ENCODE results near the gene KAT8. TPM values are rescaled to one million over a fixed set of nuclear protein-coding genes. Genes with fewer than 3 reads are reported as not detected.
A peak's percentile ranks its signal among the peaks of the same experiment; 100 is the strongest.

KAT8 gene
- total and polyA plus RNA-seq, 2 of the 13 experiments (the other 11 are each of a cell fraction or from before 2014, with no cell fraction given): 79.0 to 84.2 TPM

DNA sequence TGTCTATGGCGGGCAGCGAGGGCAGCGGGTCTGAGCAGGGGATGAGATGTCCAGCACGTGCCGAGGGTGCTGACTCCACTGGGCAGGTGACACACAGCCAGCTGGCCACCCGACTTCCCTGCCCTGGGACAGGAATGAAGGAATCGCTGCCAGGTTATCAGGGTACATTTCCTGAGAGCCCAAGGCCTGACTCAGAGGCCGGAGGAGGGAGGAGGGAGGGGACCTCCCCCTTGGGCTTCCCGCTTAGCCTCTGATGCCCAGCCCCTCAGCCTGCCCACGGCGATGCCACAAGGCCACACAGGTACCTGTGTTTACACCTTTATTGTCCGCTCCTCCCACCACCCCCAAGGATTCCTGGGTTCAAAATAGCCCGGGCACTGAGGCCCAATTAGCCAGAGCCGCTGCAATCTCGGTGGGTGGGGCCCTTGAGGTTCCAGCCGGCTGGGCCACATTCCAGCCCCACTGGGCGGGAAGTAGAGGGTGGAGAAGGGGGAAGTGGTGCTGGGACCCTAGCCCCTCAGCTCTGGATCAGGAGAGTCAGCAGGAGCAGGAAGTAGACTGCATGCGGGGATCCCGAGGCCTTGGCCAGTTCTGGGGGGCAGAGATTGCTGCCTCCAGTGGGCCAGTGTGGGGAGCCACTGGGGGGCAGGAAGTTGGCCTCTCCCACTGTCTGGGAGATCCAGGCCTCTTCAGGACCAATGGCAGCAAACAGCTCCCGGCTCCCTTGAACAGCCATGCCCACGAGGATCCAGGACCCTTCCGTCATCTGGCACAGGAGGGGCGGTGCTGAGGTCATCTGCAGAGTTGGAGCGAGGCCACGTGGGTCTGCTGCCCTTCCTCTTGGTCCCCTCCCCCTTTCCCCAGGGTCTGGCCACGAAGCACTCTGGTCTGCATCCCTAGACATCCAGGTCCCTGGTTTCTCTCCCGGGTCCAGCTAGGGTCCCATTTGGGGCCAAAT is 21.4 kb downstream of the KAT8 start (continued):
- TF ChIP-seq, protein P1, sequence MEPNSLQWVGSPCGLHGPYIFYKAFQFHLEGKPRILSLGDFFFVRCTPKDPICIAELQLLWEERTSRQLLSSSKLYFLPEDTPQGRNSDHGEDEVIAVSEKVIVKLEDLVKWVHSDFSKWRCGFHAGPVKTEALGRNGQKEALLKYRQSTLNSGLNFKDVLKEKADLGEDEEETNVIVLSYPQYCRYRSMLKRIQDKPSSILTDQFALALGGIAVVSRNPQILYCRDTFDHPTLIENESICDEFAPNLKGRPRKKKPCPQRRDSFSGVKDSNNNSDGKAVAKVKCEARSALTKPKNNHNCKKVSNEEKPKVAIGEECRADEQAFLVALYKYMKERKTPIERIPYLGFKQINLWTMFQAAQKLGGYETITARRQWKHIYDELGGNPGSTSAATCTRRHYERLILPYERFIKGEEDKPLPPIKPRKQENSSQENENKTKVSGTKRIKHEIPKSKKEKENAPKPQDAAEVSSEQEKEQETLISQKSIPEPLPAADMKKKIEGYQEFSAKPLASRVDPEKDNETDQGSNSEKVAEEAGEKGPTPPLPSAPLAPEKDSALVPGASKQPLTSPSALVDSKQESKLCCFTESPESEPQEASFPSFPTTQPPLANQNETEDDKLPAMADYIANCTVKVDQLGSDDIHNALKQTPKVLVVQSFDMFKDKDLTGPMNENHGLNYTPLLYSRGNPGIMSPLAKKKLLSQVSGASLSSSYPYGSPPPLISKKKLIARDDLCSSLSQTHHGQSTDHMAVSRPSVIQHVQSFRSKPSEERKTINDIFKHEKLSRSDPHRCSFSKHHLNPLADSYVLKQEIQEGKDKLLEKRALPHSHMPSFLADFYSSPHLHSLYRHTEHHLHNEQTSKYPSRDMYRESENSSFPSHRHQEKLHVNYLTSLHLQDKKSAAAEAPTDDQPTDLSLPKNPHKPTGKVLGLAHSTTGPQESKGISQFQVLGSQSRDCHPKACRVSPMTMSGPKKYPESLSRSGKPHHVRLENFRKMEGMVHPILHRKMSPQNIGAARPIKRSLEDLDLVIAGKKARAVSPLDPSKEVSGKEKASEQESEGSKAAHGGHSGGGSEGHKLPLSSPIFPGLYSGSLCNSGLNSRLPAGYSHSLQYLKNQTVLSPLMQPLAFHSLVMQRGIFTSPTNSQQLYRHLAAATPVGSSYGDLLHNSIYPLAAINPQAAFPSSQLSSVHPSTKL (CRISPR knock-in tag; IDR thresholded peaks at IDR 0.05): 0 out of 2 replicates have a peak, but pooled peaks have one; percentile 18
- TF ChIP-seq ZNF121 (CRISPR knock-in tag; IDR thresholded peaks at IDR 0.05) (peak; percentile 64; the same call in 1 of the 2 replicates), DNMT1 (CRISPR knock-in tag; IDR thresholded peaks at IDR 0.05) (0 out of 2 replicates have a peak, but pooled peaks have one; percentile 15), ZSCAN29 (CRISPR knock-in tag; conservative IDR thresholded peaks at IDR 0.05) (0 out of 2 replicates have a peak, but pooled peaks have one; percentile 29), HNF4G (IDR thresholded peaks at IDR 0.05; ENCODE audit: borderline replicate concordance, low read depth, low read length) (no peak), HNF4G (CRISPR knock-in tag; IDR thresholded peaks at IDR 0.05; ENCODE audit: borderline replicate concordance, low read depth) (0 out of 2 replicates have a peak, but pooled peaks have one; percentile 18), ZFX (CRISPR knock-in tag; IDR thresholded peaks at IDR 0.05; ENCODE audit: low read depth) (peak; percentile 70; the same call in 1 of the 2 replicates)
- TF ChIP-seq, protein P2, sequence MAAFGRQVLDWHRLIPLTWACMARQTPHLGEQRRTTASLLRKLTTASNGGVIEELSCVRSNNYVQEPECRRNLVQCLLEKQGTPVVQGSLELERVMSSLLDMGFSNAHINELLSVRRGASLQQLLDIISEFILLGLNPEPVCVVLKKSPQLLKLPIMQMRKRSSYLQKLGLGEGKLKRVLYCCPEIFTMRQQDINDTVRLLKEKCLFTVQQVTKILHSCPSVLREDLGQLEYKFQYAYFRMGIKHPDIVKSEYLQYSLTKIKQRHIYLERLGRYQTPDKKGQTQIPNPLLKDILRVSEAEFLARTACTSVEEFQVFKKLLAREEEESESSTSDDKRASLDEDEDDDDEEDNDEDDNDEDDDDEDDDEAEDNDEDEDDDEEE (CRISPR knock-in tag; IDR thresholded peaks at IDR 0.05): peak; percentile 70; the same call in 1 of the 2 replicates

Data from HepG2 (cell line).